NCI-H2227 (cell line): ENCODE data around the gene RPS21.
A peak's percentile ranks its signal among the peaks of the same experiment; 100 is the strongest.

Experiments used
- DNase-seq: peaks from one replicate; lab custom pipeline; 2025; ENCODE audit not compliant: unreplicated experiment; lab: John Stamatoyannopoulos, UW

The RPS21 gene

DNA sequence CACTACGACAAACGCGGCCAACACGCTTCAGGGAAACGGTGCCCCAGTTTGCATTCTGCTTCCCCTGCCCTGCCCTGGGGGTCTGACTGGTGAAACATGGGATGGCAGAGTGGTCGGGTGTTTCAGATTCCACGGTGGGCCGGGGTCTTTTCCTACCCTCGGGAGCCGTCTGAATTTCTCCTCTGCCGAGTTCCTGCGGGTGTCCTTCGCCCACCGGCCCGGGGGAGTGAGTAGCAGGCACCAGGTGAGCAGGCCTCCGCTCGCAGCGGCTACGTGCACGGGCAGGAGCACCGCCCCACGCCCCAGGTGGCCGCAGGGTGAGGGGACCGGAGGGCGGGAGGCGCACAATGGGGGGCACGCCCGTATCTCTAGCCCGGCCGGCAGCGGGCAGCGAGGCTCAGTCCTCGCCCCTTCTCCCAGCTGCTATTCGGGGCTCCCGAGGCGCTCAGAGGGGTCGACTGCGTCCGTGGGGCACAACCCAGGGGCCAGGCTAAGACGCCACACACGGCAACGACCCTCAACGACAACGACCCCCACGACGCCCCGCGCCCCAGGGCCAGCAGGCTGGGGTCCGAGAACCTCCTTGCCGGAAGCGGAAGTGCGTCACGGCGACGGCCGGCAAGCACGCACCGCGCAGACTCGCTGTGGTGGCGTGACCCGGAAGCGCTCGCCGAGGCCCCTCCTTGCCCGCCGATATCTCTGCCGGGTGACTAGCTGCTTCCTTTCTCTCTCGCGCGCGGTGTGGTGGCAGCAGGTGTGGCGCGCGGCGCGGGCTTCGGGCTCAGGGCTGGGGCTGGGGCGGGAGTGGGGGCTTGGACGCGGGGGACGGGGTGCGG, at the start of gene RPS21:
RPS21 (plus strand) TSS at position 721 of the 836 bp plus-strand sequence. CDS start 236 bp downstream, outside the sequence.
- peak; percentile 95 for DNase-seq

DNA sequence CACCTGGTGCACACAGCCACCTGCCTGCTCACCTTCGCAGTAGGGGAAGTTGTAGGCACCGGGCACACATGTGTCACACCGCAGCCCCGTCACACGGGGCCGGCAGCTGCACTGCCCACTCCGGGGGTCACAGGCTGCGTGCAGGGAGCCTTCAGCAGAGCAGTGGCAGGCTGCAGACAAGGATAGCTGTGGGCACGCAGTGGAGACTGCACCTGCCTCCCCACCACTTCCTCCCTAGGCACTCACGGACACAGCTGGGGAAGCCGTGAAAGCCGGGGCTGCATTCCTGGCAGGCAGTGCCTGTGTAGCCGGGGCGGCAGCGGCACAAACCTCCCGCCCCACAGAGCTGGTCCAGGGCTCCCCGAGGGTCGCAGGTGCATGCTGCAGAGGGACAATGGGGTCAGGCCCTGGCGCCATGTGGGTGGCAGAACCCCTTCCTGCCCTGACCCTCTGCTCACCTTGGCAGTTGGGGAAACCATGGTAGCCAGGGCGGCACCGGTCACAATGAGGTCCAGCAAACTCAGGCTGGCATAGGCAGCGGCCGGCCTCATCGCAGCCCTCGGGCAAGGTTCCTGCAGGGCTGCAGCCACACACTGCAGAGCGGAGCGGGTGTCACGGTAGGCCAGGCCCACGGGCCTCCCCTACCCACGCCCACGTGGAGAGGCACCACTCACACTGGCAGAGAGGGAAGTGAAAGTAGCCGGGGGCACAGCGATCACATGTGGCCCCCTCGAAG, 49.2 kb upstream of the RPS21 start:
- DNase-seq: no peak

DNA sequence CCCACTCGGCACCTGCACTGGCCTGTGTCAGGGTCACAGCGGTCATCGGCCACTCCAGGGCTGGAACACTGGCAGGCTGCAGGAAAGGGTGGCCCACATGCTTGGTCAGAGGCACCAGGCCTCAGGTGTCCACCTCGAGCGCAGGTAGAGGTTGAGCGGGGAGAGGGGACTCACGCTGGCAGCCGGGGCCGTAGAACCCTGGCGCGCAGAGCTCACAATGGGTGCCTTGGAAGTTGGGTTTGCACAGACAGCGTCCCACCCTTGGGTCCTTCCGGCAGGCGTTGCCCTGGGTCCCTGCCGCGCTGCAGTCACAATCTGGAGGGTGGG, 48.6 kb upstream of the RPS21 start:
- DNase-seq: no peak

DNA sequence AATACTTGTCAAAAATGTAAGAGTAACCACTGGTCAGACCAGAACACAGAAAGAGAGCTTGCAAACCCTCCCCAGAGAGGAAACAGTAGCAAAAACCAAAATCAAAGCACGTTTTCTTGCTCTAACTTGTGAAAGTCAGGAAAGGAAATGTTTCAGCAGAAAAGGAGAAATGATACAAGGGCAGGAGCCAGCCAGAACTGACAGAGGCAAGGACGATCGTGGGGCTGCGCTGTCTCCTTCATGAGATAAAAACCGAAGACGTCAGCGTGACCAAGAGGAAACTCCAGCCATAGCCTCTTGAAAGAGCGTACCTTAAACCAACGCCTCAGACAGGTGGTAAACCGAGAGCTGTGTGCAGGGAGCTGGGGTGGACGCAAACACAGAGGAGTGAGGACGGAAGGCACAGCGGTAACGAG, 47.2 kb upstream of the RPS21 start:
- no peak for DNase-seq

DNA sequence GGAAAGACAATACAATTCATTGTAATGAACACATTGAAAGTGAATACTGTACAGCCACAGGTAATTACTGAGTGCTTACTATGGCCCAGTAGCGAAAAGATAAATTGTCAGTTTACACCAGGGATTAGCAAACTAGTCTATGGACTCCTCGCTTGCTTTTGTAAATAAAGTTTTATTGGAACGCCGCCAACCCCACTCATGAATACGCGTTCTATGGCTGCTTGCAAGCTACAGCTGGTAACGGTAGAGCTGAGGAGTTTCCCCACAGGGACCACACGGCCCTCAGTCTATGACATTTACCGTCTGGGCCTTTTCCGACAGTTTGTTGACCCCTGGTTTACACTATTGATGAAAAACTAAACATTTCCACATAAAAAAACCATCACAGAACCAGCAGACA, 44.0 kb upstream of the RPS21 start:
- no peak for DNase-seq

DNA sequence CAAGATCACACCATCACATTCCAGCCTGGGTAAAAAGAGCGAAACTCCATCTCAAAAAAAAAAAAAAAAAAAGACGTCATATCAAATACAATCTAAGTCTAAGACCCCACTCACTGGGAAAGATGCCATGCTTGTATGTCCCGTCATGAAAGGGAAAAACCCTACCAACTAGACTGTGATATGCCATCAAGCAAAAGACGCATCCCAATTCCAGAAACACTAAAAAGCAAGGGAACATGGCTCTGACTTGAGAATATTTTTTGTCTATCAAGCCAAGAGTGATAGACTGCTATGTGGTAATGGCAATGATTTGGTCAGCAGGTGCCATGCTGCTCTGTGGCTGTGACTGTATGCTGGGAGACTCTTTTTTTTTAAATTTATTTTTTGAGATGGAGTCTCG, 42.8 kb upstream of the RPS21 start:
- no peak for DNase-seq

DNA sequence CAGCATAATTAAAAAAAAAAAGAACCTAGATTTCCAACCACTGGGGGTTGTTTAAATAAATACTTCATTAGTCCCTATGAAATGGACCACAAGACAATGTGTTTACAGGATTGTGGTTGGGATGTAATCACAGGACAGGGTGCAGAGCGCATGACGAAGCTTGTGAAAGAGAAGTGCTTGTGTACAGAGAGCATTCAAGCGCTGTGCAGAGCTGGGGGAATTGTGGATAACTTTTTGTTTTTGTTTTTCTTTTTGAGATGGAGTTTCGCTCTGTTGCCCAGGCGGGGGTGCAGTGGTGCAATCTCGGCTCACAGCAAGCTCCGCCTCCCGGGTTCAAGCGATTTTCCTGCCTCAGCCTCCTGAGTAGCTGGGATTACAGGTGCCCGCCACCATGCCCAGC, 42.1 kb upstream of the RPS21 start:
- DNase-seq: no peak

DNA sequence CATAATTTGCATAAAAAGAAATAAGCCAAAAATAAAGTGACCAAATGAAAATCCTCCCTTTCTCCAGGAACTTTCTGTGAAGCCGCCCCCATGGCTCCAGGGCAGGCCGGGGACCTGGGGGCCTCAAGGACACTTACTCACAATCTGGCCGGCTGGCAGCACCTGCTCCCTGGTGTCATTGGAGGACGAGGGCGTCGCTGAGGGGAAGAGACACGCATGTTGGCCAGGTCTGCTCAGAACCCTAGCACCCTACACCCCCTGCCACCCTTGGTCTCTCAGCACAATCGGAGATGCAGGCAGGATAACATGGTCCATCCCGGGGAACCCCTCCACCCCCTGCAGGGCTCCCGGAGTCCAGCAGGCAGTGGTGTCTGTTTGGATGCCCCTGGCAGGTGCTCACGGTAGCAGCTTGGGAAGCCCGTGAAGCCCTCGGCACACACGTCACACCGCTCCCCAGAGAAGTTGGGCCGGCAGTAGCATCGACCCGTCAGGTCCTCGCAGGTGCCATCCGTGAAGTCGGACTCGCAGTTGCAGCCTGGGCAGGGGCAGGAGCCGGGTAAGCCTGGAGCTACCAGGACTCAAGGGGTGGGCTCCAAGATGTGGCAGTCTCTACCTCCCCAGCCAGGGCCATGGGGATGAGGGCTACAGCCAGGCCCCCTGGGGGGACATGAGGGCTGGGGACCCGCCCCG, 41.1 kb upstream of the RPS21 start:
- no peak for DNase-seq

DNA sequence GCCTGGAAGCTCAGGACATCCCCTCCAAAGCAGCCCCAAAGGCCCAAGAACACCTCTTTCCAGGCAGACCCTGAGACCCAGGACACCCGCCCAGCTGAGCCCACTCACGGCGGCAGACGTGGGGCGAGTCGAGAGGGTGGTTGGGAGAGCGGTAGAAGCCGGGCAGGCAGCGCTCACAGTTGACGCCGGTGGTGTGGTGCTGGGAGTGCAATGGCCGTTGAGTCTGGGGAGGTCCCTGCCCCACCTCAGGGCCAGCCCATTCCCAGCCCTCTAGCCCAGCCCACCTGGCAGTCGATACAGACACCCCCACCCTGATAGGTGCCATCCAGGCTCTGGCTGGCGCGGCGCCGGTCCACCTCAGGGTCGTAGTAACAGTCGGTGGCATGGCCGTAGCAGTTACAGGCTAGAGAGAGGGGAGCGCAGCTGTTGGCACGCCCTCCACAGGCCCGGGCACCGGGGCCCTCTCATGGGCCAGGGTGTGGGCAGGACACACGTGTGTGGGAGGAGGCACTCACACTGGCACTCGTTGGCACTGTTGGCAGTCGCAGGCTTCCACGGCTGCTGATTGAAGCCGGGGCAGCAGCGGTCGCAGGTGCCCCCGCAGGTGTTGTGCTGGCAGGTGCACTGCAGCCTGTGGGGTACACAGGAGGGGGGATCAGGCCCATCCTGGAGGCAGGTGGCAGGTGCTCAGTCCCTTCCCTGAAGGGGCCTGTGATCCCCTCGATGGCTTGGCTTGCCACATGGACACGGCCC, 40.3 kb upstream of the RPS21 start:
- DNase-seq: no peak

DNA sequence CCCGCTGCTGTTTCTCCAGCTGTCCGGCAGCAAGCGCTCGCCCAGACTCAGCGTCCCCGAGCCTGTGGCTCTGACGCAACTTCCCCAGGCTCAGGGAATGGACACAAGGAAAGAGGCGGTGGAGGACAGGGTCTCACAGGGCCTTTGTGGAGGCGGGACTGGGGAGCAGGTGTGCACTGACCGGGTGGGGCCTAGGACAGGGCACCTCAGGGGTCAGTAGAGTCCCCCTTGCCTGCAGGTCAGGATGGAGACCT, 39.8 kb upstream of the RPS21 start:
- DNase-seq: no peak

DNA sequence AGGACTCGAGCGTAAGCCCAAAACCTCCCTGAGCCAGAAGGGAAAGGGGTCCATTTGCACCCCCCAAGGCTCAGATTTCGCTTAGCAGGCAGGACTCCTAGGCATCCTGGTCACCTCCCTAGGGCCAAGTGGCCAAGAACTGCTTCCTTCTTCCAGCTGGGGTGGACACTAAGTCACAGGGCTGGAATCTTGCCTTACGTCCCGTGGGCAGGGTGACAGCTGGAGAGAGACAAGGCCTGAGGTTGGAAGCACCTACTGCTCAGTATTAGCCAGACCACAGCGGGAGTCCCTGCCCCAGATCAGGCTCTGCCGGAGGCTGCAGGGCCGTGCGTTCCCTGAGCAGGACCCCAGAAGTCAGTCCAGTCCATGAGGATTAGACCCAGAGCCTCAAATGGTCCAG, 39.5 kb upstream of the RPS21 start:
- no peak for DNase-seq

DNA sequence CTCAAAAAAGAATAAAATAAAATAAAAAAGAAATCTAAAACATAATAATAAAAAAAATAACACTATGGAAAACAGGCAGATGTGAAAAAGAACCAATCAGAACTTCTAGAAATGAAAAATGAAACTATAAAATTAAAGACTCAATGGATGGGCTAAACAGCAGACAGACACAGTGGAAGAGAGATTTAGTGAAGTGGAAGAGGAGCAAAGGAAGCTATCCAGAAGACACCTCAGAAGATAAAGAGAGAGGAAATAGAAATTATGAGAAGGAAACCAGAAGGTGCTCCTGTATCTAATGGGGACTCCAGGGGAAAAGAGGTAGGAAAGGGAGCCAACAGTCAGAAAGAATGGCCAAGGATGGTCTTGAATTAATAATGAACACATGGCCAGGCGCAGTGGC, 38.3 kb upstream of the RPS21 start:
- no peak for DNase-seq

DNA sequence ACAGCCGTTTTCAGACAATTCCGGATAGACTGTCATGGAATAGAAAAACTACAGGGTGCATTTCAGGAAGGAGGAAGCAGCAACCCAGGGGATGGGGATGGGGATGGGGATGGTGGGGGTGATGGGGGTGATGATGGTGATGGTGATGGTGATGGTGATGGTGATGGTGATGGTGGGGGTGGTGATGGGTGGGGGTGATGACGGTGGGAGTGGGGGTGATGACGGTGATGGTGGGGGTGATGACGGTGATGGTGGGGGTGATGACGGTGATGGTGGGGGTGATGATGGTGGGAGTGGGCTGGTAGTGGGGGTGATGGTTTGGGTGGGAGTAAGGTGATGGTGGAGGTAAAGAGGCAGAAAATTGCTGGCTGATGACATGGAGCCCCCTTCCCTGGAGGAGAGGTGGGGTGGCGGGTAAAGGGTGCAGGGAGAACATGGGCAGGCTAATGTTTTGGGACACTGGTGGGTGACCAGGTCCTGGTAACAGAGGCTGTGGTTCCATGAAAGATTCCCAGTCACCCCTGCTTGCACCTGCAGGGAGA, 37.3 kb upstream of the RPS21 start:
- no peak for DNase-seq

DNA sequence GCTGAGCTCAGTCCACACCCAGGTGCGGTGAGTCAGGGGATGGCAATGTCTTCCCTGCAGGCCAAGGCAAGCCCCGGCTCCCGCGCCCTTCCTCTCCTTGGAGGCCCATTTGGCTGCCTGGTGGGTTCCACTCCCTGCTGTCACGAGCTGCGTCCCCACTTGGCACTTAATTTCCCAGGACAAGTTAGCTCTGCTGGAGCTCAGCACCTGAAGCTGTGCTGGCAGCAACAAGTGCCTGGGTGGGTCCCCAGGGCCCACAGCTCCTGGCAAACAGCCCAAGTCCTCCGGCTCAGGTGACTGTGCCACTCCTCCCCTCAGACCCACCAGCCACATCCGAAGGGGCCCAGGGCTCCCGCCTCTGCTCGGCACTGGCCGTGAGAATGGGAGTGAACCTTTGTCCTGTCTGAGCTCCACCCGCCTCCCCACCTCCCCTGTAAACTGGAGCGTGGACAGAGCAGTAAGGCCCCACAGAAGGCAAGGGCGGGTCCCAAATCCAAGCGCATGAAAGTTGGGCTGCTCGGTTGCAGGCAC, 36.7 kb upstream of the RPS21 start:
- no peak for DNase-seq

DNA sequence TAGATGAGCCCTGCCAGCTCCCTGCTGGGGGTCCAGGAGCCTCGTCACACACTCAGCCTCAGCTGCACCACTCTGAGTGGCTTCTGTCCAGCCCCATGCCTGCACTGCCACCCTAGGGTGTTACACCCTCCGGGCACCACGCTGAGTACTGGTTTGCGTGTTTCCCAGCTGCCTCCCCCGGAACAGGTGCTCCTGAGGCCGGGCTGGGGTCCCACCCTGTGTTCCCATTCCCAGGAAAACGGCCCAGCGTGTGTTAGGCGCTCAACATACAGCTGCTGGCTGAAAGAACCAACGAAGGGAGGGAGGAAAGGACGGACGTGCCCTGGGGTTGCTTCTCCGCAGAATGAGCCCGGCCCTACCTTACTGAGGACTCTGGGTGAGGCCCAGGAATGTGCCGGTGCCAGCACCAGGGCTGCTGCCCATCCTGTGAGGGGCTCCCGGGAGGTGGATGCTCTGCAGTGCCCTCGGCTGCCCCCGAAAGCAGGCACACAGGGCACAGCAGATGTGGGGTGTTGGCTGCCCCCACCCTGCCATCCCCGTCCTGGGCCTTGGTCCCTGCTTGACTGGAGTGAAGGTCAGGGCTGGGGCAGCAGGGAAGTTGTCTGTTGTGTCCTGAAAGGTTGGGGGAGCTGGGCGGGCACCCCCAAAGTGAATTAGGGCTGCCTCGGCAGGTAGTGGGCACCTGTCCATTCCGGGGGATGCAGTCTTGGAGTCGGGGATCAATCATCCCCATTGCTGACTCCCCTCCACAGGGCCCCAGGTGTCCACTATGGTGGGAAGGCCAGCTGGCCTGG, 36.1 kb upstream of the RPS21 start:
- DNase-seq: no peak

DNA sequence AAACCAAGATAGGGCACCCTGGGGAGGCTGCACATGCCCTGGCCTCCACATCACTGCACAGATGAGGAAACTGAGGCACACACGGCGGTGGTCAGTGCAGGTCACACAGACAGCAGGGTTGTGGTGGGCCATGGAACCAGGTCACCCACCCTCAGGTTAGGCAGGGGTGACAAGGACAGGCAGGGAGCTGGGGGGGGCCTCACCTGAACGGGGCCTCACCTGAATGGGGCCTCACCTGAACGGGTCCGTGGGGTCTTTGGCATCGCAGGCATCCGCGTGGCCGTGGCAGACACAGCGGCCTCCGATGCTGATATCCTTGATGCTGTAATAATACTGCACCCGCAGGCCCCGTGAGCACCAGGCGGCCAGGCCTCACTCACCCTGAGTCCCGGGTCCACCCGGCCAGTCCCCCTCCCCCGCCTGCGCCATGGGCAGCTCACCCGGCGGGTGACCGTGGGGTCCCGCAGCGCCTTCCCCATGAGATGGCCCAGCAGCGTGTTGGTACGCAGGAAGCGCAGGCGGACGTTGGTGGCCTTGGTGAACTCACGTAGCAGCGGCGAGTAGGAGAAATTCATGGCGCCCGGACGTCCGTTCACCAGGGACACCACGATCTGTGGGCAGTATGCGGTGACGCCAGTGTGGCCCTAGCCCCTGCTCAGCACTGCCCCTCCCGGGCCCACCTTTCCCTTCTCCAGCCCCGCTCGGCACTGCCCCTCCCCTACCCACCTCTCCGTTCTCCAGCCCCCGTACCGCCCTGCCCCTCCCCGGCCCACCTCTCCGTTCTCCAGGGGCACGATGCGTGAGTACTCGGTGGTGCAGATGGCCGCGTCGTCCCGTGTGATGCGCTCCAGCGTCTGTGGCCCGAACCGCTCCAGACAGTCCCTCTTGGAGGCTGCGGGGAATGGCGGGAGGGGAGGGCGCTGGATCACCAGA, 35.2 kb upstream of the RPS21 start:
- DNase-seq: no peak

DNA sequence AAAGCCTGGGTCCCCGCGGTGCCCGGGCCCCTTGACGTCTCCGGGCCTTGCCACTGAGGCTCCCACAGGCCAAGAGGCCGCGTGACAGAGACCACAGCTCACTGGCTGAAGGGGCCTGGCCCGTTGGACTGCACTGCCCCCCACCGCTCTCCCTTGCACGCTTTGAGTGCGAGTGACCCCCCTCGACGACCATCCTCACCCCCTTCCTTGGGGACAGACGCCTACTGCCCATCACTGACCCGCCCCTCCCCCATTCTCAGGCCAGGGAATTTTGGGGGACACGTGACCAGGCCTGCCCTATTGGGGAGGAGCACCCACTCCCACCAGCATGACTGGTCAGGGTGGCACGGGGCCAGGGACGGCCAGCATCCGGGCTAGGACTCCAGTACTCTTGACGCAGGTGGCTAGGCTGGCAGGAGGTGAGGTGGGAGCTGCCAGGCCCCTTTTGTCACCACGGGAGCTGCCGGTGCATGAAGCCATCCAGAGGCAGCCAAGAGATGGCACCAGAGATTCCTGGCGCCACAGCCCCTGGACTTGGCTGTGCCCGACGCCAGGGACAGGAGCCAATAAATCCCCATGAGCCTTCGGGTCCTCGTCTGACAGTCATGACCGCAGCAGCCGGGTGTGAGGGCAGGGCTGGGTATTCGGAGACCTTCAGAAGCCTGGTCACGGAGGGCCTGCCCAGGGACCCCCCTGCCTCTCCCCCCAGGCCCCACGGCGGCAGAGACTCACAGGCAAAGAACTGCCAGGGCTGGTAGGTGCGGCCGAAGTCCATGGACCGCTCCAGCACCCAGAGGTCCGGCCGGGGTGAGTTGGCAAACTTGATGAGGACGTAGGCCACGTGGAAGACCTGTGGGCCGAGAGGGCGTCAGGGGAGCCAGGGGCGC, 34.3 kb upstream of the RPS21 start:
- no peak for DNase-seq
